Upper lobe of left lung (tissue), 6 donors: Measurements from ENCODE around the gene TAP1. TPM values are rescaled to one million over a fixed set of nuclear protein-coding genes. Genes with fewer than 3 reads are reported as not detected.

ENCODE experiments used
- ATAC-seq, 2 donors: fragments of 200-7000 bp; cut with Tn5 transposase; one replicate each; pipeline ENCODE4 v1.9.1; 2022; ENCODE audit warnings: mild to moderate bottlenecking in 2 of 2, moderate library complexity in 2 of 2; ENCODE audit not compliant: low FRiP score in 2 of 2
- DNase-seq, 2 donors: peaks; one replicate each; pipeline ENCODE4 v3.0.0-alpha.2; 2019 to 2020
- H3K27ac ChIP-seq, 4 donors: fragments of 200-600 bp; sonication (generic); one replicate each; pipeline ENCODE4 v1.5.1; 2016 to 2019
- H3K27me3 ChIP-seq, 4 donors: fragments of 200-600 bp; sonication (generic); one replicate each; pipeline ENCODE4 v1.5.1; 2017 to 2019
- H3K36me3 ChIP-seq, 4 donors: fragments of 200-600 bp; sonication (generic); one replicate each; pipeline ENCODE4 v1.5.1; 2016 to 2019
- H3K4me1 ChIP-seq, 4 donors: fragments of 200-600 bp; sonication (generic); one replicate each; pipeline ENCODE4 v1.5.1; 2018 to 2019
- H3K4me3 ChIP-seq, 4 donors: fragments of 200-600 bp; sonication (generic); one replicate each; pipeline ENCODE4 v1.5.1; 2017 to 2019; ENCODE audit warnings: mild to moderate bottlenecking in 2 of 4, moderate library complexity in 1 of 4
- H3K9me3 ChIP-seq, 4 donors: fragments of 200-600 bp; sonication (generic); one replicate each; pipeline ENCODE4 v1.5.1; 2018 to 2019
- CTCF ChIP-seq, 6 experiments: fragments of 450-650 bp in 4 of 6; fragments of 200-600 bp in 2 of 6; sonication (generic) in 2 of 6; IDR thresholded peaks; one replicate each; pipeline ENCODE4 v1.5.1; 2016 to 2019; ENCODE audit warnings: antibody characterized with exemption in 6 of 6
- EP300 ChIP-seq, 4 donors: sonication (generic); formaldehyde crosslinking; IDR thresholded peaks; one replicate each; pipeline ENCODE4 v1.5.1; 2017; ENCODE audit warnings: antibody characterized with exemption in 4 of 4, control low read depth in 2 of 4
- POLR2A ChIP-seq, 4 donors: fragments of 450-650 bp; IDR thresholded peaks; one replicate each; pipeline ENCODE4 v1.5.1; 2016 to 2017; ENCODE audit warnings: antibody characterized with exemption in 4 of 4, mild to moderate bottlenecking in 2 of 4
- POLR2AphosphoS5 ChIP-seq, 2 donors: sonication (generic); formaldehyde crosslinking; IDR thresholded peaks; one replicate each; pipeline ENCODE4 v1.5.1; 2017; ENCODE audit warnings: antibody characterized with exemption in 2 of 2
- WGBS, 2 donors: methylation state at CpG; one replicate each; pipeline ENCODE4 v1.1.5; 2017 to 2018; 5-methylcytosine and 5-hydroxymethylcytosine counted together
- total RNA-seq, 6 donors: library from RNA; depleted of rRNA in 4 of 6; stranded (reverse); fragments of >200 nt in 4 of 6; gene quantifications; one replicate each; pipeline versions ENCODE4 v1.1.0 to v1.2.1, GENCODE V29; 2016 to 2021
- donor health status: DM: no; HTN: no; CAD: no; lungs with moderate emphysema.
- donor health status: DM: no; HTN: yes; CAD: no; lungs with severe emphysema.

The TAP1 gene
- total RNA-seq, 6 donors from 2014 or later, result 56.9 to 87.0 (median 69.8) TPM

GRCh38 chr6:32868257-32868788 lies 14.8 kb upstream of the TAP1 start:
- no peaks in the 10 kb centered on the region for H3K9me3 ChIP-seq
- no peak overlapping the region for H3K27ac ChIP-seq

GRCh38 chr6:32867554-32868256 lies 14.2 kb upstream of the TAP1 start:
- Histone ChIP-seq H3K36me3 (no peaks in the 10 kb centered on the region), H3K4me3 (no peak overlapping the region), H3K4me1 (peaks cover 0 to 6% (median 0%) of the 10 kb centered on the region in 4 donors), H3K9me3 (no peaks in the 10 kb centered on the region), H3K27ac (no peak overlapping the region), H3K27me3 (no peaks in the 10 kb centered on the region)
- TF ChIP-seq EP300 (IDR thresholded peaks at IDR 0.05) (no peak), CTCF (IDR thresholded peaks at IDR 0.05) (no peak), POLR2A (IDR thresholded peaks at IDR 0.05) (no peak), POLR2AphosphoS5 (IDR thresholded peaks at IDR 0.05) (no peak)
- 65 to 68% methylated on average over 8 of the region's 8 CpGs for WGBS, 2 donors
- DNase-seq, result no peak
- no peak for ATAC-seq

More at GRCh38 chr6:32868257-32868788, 14.8 kb upstream of the TAP1 start:
- DNase-seq, result peak in 1 of 2 donors; percentile 76
- WGBS, 2 donors, result 18% methylated on average over 5 of the region's 5 CpGs
- H3K4me3 ChIP-seq, result no peak overlapping the region
- H3K4me1 ChIP-seq, result peaks cover 0 to 6% (median 0%) of the 10 kb centered on the region in 4 donors
- no peaks in the 10 kb centered on the region for H3K36me3 ChIP-seq
- peak; percentile 67 to 92 for ATAC-seq
- H3K27me3 ChIP-seq, result no peaks in the 10 kb centered on the region
- peak; percentile 83 to 95 (median 91) for TF ChIP-seq CTCF (IDR thresholded peaks at IDR 0.05)
- TF ChIP-seq POLR2AphosphoS5 (IDR thresholded peaks at IDR 0.05), result no peak
- no peak for TF ChIP-seq EP300 (IDR thresholded peaks at IDR 0.05)

DNA sequence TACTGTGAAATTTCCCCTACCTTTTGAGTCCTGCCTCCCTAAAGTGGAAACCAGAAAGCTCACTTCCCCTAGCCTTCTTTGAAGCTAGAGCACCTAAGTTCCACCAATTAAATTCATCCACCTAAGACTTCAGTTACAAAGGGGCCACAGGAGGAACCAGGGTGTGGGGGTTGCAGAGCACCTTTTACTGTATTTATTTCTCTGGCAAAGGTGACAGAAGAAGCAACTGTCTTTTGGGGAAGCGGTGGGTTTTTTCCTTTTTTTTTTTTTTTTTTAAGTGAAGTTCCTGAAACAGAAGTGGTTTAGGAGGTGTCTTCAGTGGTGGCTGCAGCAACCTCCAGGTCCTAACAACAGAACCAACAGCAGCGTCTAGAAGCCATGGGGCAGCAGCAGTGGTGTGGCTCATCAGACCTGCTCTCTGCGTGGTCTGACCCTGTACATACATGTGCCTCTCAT lies 13.5 kb upstream of the TAP1 start:
- WGBS, 2 donors, result 47 to 78% methylated on average over 3 of the region's 3 CpGs
- peaks cover 0 to 6% (median under 1%) of the 10 kb centered on the region in 4 donors for H3K4me1 ChIP-seq
- no peaks in the 10 kb centered on the region for H3K36me3 ChIP-seq
- H3K9me3 ChIP-seq, result no peaks in the 10 kb centered on the region
- H3K27me3 ChIP-seq, result no peaks in the 10 kb centered on the region
- no peak overlapping the region for H3K27ac ChIP-seq
- no peak overlapping the region for H3K4me3 ChIP-seq
- no peak for TF ChIP-seq CTCF (IDR thresholded peaks at IDR 0.05)
- no peak for TF ChIP-seq POLR2AphosphoS5 (IDR thresholded peaks at IDR 0.05)
- TF ChIP-seq POLR2A (IDR thresholded peaks at IDR 0.05), result no peak
- TF ChIP-seq EP300 (IDR thresholded peaks at IDR 0.05), result no peak
- ATAC-seq (no peak), DNase-seq (no peak)

DNA sequence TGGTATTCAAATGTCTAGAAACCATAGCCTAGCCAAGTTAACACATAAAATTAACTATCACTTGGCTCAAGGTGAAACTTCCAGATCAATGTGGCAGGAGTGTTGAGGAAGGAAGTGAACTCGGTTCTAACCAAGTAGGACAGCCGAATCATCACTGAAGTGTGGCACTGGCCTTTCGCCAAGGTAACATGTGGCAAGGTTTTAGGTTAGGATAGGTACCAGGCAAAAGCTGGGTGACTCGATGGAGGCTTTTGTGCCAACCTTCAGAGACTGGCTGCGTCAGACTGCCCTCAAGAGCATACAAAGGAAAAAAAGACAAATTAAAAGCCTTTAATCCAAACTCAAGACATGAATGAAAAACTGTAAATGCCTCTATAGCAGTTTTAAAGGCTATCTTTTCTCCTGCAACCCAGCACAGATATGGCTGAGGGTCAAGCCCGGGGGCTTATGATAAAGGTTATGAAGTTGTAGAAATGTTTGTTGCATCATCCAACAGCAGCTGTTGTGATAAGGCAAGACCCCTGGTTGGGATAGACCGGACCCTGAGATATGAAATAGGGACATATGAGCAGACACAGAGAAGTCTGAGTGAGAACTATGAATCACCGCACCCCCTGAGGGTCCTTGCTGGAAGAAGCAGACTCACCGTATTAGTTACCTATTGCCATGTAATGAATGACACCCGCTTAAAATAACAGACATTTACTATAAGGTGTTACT lies 12.4 kb upstream of the TAP1 start:
- DNase-seq (no peak), ATAC-seq (no peak)
- no peak overlapping the region for H3K4me3 ChIP-seq
- no peaks in the 10 kb centered on the region for H3K36me3 ChIP-seq
- WGBS, 2 donors, result 67 to 72% methylated on average over 10 of the region's 10 CpGs
- H3K9me3 ChIP-seq, result no peaks in the 10 kb centered on the region
- no peaks in the 10 kb centered on the region for H3K27me3 ChIP-seq
- TF ChIP-seq POLR2A (IDR thresholded peaks at IDR 0.05), result no peak
- TF ChIP-seq CTCF (IDR thresholded peaks at IDR 0.05), result no peak
- TF ChIP-seq EP300 (IDR thresholded peaks at IDR 0.05), result no peak
- no peak for TF ChIP-seq POLR2AphosphoS5 (IDR thresholded peaks at IDR 0.05)
- H3K27ac ChIP-seq, result no peak overlapping the region
- H3K4me1 ChIP-seq, result peaks cover 0 to 9% (median 6%) of the 10 kb centered on the region in 4 donors
